Left renal cortex interstitium (tissue), 4 donors: ENCODE results near the gene RECK. TPM values are rescaled to one million over a fixed set of nuclear protein-coding genes. Genes with fewer than 3 reads are reported as not detected.
"Not testable (repeated sequence)": the region's sequence is repeated elsewhere in the genome, so short reads cannot be mapped to it uniquely, and the experiment has no call there.

Experiments
- DNase-seq, 4 donors: peaks; one replicate each; pipeline ENCODE4 v3.0.0-alpha.2; 2013; ENCODE audit warnings: low read depth in 4 of 4, low spot score in 2 of 4, missing footprints in 1 of 4
- polyA plus RNA-seq, 4 donors: library from polyadenylated mRNA; unstranded; fragments of 120-200 nt; gene quantifications; one replicate each; pipeline ENCODE4 v1.2.1, GENCODE V29; 2013; ENCODE audit not compliant: insufficient read length in 4 of 4

The RECK gene
- polyA plus RNA-seq, 4 donors = 27.5 to 30.9 (median 29.2) TPM

DNA sequence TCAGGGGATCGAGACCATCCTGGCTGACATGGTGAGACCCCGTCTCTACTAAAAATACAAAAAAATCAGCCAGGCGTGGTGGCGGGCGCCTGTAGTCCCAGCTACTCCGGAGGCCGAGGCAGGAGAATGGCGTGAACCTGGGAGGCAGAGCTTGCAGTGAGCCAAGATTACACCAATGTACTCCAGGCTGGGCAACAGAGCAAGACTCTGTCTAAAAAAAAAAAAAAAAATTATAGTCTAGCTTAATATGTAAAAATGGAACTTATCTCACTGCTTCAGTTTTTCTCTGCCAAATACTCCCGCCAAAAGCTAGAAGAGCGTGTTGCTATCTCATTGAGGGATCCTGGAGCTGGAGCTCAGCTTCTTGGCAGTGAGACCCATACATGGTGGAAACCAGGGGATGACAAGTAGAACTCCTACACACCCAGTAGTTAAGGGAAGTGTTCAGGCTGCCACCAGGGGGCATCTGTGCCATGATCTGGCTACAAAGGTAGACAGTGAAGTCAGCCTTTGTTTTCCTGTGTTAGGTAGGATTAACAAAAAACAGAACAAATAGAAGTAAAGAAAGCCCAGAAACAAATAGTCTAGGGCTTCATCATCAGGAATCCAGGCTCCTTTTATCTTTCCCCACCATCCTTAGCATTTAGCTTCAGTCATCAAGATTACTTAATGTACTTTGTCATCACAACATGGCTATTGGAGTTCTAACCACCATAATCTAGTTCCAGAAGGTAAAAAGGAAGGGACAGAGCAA is 66.2 kb downstream of the RECK start:
- DNase-seq = peak in 2 of 4 donors; percentile 37 to 52

DNA sequence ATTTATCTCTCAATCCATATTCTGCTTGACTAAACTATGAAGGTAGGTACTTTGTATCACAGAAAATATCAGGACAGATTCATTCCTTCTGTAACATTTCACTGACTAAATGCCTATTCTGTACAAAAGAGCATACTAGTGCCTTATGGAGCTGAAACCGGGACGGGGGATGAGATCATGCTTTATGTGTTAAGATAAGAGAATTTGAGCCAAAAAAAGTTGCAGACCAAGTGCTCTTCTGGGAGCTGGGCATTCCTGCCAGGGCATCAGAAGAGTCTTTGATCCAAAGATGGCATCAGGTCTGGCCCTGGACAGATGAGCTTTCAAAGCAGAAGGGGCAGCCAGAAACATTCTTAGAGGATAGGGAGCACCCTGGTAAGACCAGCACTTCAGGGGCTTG is 72.4 kb downstream of the RECK start:
- DNase-seq = no peak

DNA sequence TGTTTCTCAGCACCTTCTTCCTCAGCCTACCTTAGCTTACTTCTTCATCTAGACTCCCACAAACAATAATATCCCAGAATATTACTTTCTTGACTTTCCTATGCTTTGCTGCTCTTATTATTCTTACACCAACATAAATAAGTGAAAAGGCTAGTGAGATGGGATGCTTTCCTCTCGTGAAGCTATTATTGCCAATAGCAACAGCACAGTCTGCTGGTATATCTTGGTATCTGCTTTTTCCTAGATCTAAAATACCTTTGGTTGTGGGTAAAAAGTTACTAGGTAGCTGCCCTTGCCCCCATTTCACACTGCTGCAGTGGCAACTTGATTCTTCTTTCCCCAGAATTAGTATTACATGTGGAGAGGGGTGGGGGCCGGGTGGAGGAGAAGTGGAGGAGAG is 73.7 kb downstream of the RECK start:
- DNase-seq = no peak

DNA sequence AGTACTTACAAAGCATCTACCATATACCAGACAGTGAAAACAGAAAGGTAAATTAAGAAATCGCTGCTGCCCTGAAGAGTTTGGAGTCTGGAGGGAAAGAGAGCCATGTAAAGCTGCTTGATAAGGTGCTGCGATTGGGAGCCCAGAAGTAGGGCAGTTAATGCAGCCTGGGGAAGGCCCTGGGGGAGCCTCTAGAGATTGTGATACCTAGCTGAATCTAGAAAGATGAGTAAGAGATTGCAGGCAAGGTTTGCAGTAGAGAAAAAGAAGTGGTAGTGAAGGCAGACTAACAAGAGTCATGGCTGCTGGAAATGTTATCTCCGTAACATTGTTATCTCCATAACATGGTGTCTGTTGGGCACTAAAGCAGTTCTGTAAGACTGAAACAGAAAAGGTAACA is 75.8 kb downstream of the RECK start:
- DNase-seq = no peak

DNA sequence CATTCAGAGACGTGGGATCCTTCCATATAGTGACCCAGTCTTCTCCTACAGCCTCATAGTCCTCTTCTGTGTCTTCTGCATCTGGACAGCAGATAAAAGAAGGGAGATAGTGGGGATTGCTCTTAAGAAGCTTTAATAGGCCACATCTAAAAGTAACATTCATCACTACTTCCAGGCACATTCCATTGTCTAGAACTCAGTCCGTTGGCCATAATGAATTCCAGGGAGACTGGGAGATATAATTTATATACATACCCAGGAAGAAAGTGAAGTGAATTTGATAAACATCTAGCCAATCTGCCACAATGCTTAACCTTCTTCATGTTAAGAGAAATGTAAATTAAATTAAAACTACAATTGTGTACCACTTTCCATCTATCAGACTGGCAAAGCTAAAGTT is 77.3 kb downstream of the RECK start:
- DNase-seq = no peak

DNA sequence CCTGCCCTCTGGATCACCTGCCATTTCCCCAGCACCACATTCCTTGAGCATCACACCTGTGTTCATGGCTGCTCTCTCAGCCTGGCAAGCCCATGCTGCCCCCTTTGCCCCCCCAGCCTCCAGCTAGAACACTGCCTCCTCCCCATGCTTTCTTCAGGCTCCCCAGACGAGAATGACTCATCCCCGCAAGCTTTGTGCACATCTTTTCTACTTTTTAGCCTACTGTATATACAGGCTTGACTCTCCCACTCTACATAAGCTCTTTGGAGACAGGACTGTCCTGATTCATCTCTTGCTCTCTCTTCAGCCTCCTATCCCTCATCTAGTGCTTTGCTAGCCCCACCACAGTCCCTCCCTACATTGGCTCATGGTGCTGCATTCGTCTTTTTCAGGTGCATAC is 79.9 kb downstream of the RECK start:
- no peak for DNase-seq

DNA sequence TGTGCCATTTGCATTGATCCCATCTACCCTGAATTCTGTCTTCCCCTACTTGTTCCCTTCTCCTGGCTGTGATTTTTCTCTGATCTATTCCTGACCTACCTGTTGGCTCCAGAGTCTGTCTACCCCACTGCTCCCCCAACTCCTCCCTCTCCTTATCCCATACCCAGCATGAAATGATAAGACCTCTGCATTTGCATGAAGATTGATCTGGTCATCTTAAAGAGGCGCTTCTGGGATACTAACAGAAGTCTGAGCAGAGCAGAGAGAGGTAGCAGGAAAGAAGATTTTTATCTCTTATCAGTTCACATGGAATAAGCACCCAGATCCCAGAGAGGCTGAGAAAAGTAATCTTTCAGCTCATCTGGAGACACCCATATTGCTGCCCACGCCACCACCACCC is 81.5 kb downstream of the RECK start:
- no peak for DNase-seq

DNA sequence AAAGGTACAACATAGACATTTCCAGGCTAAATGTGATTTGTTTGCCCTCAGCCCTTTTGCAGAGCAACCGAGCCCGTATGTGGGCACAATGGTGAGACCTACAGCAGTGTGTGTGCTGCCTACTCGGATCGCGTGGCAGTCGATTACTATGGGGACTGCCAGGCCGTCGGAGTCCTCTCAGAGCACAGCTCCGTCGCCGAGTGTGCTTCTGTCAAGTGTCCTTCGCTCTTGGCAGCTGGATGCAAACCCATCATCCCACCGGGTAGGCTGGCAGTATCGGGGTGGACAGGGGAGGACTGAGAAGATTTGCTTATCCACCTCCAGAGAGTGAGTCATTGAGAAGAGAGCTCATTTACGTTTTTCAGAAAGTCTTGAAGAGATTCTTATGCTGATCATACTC is 82.0 kb downstream of the RECK start:
- DNase-seq = no peak

DNA sequence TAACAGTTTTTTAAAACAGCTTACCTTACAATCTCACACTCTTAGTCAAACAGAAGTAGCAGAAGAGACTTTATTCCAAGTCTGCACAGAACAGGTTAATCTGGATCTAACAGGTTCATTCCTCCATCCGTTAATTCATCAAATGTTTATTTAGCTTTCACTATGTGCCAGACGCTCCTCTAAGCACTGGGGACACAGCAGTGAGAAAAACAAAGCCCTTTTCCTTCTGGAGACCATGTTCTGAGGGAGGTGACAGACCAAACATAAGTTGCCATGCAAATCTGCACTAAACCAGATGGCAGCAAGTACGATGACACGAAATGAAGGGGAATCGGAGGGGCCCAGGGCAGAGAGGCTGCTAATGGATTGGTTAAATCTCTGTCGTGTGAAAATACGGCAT is 82.8 kb downstream of the RECK start:
- DNase-seq = no peak

DNA sequence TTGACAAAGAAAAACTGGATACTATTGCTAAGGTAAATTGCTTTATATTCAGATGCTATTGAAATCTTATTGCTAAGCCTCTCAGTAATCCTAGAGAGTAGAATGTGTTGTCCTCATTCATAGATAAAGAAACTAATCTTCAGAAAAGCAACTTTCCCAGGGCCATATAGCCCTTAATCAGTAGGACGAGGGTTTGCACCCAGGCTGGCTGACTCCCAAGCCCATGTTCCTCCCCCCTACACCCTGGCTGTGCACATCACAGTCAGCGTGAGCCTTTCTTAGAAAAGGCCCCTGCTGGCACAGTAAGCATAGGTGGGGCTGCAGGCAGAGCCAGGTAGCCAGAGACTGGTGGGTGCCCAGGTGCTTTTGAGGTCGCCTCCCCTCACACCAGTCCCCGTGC is 84.0 kb downstream of the RECK start:
- no peak for DNase-seq

DNA sequence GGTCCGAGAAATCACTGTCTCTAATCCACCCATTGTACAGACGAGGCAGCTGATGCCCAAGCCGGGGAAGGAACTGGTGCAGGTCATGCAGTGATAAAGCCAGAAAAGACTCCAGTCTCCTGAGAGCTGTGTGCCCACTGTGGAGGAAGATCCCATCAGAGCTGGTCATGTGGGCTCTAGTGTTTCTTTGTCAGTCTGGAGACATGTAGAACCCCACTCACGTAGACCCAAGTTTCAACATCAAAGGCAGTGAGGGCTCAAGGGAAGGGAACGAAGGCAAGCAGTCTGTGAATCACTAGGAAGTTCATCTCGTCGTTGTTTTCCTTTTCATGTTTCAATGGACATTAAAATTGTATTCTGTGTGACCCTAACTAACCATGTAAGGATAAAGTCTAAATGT is 85.3 kb downstream of the RECK start:
- no peak for DNase-seq

DNA sequence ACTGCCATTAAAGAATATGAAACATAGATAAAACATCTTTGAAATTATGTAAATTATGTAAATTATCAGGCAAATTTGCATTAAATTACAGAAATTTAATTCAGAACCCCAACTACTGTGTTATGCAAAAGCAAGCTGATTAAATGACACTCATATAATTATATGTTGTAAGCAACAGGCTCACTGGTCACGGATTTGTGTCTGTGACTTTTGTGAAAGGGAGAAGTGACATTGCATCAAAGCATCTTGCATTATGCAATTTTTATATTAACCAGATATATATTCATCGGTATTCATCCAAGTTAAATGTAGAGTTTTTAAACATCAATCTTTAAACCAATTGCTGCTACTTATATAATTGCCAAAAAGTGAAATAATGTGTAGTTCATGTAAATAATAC is 86.8 kb downstream of the RECK start:
- no peak for DNase-seq

DNA sequence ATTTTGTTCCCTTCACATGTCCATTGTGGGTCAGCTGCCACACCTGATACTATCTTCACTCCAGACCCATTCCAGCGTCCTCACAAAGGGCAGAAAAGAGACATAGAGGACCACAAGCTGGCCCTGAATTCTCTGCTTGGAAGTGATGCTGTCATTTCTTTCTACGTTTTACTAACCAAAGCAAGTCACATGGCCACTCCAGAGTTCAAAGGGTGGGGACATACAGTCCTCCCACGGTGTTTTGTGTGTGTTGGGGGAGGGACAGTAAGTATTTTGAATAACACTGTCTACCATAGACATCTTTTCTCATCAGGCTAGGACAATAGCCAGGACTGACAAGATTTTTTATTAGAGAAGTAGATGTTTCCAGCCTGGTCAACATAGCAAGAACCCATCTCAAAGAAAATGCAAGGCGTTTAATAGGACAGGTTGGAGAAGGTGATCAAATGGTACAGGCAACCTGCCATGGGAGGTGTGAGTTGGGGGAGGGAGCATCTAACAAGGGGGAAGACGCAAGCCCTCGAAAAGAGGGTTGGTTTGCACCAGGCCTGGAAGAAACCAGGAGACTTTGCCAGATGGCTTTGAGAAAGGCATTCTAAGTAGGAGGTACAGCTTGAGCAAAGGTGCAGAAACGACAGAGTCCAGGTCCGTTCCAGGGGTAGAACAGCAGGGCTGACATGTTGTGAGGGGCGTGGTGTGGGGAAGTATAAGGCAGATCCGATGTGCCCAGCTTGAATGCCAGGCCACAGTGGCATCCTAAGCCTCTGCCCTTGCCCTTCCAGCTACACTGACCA is 88.5 kb downstream of the RECK start:
- no peak for DNase-seq

DNA sequence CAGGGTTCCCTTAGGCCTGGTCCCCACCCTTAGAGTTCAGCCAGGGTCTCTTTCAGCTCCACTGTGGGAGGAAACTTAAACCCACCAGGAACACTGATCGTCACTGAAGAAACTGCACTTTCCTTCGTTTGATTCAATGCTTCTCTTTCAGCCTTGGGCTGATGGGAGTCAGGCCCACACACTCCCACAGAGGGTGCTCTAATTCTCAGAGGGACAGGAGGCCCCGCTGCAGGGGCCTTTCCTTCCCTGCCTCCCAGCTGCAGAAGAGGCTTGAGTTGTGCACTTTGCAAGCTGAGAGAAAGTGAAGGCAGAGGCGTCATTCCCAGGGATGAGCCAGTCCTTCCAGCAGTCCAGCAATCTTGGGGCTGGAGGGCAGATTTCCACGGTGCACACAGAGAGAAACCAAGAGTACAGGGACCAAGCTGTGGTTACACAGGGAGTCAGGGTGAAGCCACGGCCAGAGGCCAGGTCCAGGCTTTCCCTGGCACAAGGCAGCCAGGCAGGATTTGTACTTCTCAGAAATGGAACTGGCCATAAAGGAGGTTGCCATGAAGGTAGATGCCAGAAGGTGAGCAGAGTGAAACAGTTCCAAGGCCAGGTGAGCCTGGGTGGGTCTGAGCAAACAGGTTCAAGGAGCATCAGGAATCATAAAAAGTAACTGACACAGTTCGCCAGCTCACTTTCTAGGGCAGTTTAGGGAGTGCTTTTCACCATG is 89.5 kb downstream of the RECK start:
- no peak for DNase-seq

DNA sequence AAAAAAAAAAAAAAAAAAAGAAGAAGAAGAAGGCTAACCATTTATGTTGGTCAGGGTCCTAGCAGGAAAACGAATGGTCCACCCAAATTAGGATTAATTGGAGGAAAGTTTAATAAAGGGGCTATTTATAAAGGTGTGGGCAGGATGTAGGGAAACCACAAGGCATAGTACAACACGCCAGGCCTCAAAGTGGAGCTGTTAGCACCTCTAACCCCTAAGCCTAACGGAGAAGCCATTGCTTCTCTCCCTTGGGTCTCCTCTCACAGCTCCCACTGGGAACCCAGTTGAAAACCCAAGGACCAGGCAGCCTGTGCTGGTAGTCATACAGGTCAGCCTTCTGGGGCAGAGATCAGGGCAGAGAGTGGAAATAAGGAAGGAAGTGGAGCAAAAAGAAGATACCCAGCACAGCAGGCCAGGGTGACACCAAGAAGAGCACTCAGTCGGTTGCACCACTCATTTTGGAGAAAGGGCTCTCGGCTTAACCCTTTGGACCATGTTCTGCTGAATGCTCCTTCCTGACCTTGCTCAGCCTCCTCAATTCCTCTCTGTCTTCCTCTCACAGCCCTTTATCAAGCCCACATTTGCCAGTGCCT is 91.0 kb downstream of the RECK start:
- DNase-seq = no peak

DNA sequence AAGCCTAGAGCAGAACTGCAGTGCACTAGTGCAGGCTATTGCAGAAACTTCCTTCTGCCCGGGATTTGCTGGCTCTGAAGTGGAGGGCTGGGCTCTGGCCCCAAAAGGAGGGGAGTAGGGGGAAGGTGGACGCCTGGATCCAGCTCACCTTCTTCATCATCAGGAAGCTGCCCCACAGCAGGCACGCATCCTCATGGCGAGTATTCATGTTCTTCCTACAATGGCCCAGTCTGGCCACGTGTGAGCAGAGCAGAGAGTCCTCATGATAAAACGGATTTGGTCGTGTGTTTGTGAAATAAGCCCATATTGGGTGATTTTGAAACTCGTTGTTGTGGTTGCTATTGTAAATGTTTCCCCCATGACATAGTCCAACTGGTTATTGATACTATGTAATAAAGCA is 91.6 kb downstream of the RECK start:
- no peak for DNase-seq

DNA sequence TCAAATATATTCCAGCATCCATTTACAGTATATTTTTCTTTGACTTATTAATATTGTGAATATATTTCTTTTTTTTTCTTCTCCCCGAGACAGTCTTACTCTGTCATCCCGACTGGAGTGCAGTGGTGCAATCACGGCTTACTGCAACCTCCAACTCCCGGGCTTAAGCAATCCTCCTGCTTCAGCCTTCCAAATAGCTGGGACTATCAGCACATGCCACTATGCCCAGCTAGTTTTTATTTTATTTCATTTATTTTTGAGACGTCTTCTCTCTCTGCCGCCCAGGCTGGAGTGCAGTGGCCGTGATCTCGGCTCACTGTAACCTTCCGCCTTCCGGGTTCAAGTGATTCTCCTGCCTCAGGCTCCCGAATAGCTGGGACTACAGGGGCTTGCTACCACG is 92.4 kb downstream of the RECK start:
- no peak for DNase-seq

DNA sequence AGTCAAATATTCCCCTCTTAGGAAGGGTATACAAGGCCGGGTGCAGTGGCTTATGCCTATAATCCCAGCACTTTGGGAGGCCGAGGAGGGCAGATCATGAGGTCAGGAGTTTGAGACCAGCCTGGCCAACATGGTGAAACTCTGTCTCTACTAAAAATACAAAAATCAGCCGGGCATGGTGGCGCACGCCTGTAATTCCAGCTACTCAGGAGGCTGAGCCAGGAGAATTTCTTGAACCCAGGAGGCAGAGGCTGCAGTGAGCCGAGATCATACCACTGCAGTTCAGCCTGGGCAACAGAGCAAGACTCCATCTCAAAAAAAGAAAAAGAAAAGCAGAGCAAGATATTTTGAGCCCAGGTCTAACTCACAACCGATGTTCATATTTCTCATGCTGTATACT is 95.0 kb downstream of the RECK start:
- not testable (repeated sequence) for DNase-seq

DNA sequence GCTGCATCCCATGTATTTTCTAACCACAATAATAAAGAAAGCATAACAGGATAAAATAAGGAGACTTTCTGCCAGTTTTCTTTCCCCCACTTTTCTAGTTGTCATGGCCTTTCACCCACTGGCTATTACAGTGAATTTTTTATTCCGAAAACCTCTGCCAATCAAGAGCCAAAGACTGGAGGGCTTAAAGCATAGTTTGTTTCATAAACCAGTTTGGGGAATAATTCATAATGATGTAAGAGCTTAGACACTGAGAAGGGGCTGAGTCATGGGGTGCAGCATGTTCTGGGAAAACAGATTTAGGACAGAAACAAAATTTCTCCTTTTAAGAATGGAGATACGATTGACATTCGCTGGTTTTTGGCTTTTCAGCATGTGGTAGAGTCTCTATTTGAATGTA is 95.4 kb downstream of the RECK start:
- DNase-seq = no peak

DNA sequence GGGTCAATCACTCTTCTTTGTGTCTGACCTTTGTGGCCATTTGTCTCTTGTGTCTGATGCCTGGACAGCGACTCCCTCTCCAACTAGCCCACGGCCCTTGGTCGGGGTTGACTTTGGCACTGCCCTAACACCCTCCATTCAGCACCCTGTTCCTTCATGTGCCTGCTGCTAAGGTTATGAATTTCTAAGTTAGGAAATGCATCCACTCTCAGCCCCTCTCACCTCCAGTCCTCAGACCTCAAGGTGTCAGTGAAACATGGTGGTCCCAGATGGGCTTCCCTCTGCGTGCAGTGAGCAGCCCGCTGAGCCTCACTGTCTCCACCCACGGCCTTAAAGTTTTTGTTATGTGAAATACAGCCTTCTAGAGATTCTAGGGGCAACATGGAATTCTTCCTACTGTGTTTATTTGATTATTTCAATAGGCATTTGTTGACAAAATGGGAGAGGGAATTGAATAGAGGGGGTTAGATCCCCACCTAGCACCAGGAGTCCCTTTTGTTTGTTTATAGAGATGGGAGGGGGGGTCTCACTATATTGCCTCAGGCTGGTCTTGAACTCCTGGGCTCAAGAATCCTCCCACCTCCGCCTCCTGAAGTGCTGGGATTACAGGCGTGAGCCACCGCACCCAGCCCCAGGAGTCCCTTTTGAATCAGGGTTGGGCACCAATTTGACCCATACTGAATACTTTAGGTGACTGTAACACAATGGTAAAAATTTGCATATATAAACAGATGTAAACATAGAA is 98.2 kb downstream of the RECK start:
- no peak for DNase-seq
